Stimulated activated CD8-positive, alpha-beta memory T cell treated with anti-CD3 and anti-CD28 coated beads, Interleukin-15, amount 100 ng/mL, for 48 hours (primary cell): Measurements from ENCODE around the gene CSTPP1.
A peak's percentile ranks its signal among the peaks of the same experiment; 100 is the strongest.

ENCODE experiments used
- DNase-seq, 2 donors: peaks; one replicate each; pipeline ENCODE4 v3.0.0-alpha.2; 2020; ENCODE audit warnings: low read depth in 2 of 2

Gene CSTPP1

GRCh38 chr11:47158242-47158641, 221.7 kb downstream of the CSTPP1 start:
- no peak for DNase-seq

GRCh38 chr11:47160753-47161133, 224.2 kb downstream of the CSTPP1 start:
- no peak for DNase-seq

DNA sequence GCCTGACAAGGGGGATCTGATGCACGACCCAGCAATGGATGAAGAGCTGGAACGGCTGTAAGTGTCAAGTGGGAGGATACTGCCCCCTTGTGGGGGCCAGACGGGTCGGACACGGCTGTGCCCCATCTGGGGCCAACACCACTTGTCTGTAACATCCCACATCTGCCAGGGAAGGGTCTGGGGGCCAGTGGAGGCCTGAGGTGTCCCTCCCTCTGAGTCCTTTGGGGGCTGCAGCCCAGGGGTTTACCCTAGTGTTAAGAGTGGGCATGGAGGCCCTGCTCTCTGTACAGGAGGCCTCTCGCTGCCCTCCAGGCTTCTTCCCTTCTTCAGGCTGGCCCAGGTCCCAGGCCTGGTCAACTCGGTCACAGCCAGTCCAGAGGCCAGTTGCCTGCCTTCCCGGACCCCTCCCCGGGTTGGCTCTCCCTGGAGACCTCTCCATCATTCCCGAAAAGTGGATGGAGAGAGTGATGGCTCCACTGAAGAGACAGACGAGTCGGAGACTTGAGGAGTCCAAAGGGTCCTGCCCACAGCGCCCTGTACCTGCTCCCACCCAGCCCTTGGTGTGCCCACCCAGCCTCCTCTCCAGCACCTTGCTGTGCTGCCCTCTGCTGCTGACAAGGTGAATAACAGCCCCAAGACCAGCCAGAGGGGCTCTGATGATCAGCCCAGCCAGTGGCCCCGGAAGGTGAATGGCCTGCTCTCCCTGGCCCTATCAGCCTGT, 224.7 kb downstream of the CSTPP1 start:
- DNase-seq, result peak in 1 of 2 donors; percentile 30

DNA sequence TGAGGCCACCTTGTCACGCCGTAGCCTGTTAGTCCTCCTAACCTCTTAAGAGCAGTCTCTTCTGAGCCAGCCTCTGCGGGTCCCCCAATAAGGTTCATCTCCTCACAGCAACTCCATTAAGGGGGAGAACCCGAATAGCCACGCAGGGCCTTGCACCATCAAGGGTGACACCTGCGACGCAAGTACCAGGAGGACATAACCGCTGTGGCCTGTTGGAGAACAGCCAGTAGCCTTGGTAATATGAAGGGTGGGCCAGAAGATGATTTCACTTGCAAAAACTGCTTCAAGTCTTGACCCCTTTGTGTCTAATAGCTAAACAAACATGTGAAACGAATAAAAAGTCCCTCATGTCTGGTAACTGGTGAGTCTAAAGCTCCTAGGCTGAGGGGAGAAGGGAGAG, 225.3 kb downstream of the CSTPP1 start:
- DNase-seq, result no peak

GRCh38 chr11:47162426-47162825, 225.9 kb downstream of the CSTPP1 start:
- DNase-seq, result no peak

DNA sequence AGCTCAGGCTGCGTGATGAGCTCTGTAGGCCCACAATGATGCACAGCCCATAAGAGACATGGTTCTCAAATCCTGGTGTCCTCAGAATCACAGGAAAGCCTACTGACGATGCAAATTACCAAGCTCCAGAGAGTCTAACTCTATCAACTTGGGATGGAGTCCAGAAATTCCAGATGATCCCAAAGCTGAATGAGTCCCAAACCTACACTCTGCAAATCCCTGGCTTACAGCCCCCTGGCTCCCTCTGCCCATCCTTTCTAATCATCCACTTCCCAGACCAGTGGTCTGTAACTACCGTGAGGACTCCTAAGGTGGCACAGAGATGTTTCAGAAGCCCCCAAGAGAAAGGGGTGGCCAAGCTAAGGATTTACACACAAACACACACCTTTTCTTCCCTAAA, 226.6 kb downstream of the CSTPP1 start:
- no peak for DNase-seq

DNA sequence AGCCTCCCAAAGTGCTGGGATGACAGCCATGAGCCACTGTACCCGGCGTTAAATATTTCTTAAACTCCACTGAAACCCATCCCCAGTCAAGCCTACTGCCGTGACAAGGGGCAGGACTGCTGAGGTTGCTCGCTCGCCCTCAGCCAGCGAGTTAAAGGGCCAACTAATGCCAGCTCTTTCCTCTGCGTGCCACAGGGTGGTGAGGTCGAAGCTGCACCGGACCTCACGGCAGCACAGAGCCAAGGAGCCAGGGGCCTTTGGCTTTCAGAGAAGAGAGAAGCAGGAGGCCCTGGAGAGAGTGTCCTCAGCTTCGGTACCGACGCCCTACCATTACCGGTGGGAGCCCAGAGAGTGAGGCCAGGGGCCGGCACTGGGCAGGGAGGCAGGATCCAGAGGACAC, 227.3 kb downstream of the CSTPP1 start:
- no peak for DNase-seq

GRCh38 chr11:47164321-47164720, 227.8 kb downstream of the CSTPP1 start:
- no peak for DNase-seq

GRCh38 chr11:47165253-47165840, 228.8 kb downstream of the CSTPP1 start:
- DNase-seq, result no peak

GRCh38 chr11:47166368-47166767, 229.8 kb downstream of the CSTPP1 start:
- DNase-seq, result no peak

GRCh38 chr11:47171061-47171838, 234.7 kb downstream of the CSTPP1 start:
- DNase-seq, result no peak

DNA sequence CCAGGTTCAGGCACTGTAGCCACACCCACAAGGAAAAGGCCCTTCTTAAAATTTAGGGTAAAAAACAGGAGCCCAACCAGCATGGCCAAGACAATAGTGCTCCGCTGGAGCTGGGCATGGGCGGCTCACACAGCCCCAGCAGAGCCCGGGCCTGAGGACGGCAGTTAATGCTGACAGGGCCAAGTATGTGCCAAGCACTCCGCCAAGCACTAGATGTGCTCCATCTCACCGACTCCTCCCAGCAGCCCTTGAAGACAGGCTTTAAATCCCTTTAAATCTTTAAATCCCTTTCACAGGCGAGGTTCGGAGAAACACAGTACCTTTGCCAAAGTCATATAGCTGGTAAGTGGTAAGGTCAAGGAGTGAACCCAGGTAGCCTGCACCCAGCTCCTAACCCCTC, 235.3 kb downstream of the CSTPP1 start:
- DNase-seq, result no peak

GRCh38 chr11:47172740-47173336, 236.3 kb downstream of the CSTPP1 start:
- DNase-seq, result no peak

GRCh38 chr11:47175746-47176327, 239.3 kb downstream of the CSTPP1 start:
- DNase-seq, result no peak

GRCh38 chr11:47176328-47177228, 240.0 kb downstream of the CSTPP1 start, which contains the start of gene ARFGAP2:
ARFGAP2 (minus strand) TSS chr11:47176879; CDS start chr11:47176853, 26 bp downstream.
- DNase-seq, result peak; percentile 96 to 97

DNA sequence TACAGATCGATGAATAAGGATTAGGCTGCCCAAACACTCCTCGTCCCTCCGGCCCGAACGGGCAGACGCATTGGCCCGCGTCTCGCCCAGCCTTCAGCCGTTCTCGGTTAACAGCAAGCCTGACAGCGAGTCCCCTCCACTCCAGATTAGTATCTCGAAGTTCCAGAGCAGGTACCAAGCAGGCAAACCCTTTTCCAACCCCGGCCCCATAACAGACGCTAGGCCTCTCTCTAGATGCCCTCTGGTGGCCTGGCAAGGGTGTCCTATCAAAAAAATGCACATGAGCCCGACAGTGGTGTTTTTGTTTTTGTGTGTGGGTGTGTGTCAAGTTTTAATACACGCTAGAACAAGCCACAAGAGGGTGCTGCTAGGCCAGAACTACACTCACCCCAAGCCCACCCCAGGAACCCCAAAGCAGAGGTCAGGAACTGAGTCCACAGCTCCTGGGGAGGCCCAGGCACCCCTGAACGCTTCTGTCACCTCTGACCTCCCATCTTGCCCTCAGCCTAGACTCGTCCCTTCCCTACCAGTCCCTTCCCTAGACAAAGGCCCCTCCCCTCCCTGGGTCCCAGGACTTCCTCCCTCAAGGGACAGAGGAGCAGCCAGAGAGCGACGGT, 240.8 kb downstream of the CSTPP1 start:
- peak in 1 of 2 donors; percentile 53 for DNase-seq

DNA sequence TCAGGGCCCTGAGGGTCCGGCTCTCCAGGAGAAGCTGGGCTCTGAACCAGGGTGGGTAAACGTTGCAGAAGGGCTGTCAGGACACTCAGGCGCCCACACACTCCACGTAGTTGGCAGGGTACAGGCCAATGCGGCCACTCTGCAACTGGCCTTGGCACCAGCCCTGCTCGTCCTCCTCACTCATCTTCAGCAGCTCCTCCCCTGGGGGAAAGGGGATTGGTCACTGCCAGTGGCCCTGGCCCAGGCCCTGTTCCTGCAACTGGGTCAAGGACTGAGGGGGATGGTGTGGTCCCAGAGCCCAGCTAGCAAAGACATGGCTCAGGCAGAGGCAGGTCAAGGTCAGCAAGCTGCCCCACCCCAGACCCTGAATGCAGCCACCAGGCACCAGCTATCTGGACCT, 241.3 kb downstream of the CSTPP1 start:
- DNase-seq, result no peak

DNA sequence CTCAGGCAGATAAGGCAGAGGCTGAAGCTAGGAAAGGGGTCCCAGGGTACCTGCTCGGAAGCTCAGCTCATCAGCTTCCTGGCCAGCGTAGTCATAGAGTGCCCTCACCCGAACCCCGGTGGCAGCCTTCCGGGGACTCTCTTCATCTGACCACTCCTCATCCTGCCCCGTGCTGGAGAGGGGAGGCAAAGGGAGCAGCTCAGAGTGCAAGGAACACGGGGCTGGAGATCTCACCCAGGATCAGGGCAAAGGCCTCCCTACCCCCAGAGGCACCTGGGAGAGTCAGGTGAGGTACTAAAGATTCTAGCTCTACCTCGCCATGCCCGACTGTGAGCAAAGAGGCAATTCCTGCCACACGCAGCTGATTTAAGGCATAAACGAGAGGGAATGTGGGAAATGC, 241.8 kb downstream of the CSTPP1 start:
- DNase-seq, result no peak

DNA sequence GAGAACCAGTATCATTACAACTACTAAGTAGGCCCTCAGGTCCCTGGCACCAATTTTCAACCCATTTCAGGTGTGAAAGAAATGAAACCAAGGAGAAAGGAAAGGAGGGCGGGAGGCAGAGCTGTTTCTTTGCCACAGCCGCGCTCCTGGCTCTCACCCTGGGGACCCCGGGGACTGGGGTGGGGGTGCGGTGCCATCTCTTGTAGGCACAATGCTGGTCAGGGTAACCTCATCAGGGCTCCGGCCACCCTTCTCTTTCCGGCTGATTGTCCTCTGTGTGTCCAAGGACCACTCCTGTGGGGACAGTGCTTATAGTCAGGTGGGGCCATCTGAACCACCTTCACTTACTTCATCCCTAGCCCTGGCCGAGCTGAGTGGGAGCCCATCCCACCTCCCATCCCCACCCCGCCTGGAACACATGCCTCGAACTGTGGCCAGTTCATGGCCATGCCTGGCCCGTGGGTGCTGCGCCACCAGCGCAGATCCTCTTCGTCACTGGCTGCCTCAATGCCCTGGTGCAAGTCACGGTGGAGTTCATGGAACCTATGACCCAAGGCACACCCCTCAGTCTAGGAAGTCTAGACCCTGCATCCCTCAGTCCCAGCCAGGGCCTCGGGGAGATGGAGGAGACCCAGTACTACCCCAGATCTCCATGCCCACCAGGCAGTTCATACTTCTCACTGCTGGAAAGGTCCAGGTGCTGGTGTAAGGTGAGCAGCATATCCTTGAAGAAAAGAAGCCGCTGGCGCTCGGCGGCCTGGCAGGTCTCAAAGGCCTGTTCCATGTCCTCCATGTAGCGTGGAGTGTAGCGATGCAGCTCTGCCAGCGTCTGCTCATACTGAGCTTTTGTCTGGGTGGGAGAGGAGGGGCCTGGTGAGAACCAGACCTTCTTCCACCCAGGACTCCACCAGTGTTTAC, 242.4 kb downstream of the CSTPP1 start:
- no peak for DNase-seq

- no peak for DNase-seq
Observed at GRCh38 chr11:47179655-47179991, 243.1 kb downstream of the CSTPP1 start.
